HCT116 (cell line): ENCODE measurements around the gene CPEB2. TPM values are rescaled to one million over a fixed set of nuclear protein-coding genes. Genes with fewer than 3 reads are reported as not detected.

Source experiments
- ATAC-seq: fragments of 200-7000 bp; cut with Tn5 transposase; 2 replicates; pipeline ENCODE4 v1.9.1; 2020; ENCODE audit warnings: mild to moderate bottlenecking, moderate library complexity
- BruUV-seq: library from RNA; stranded (reverse); fragments of 400-500 nt; replicated peaks from 2 replicates; lab custom pipeline; 2021; lab: Mats Ljungman, UMichigan
- CTCF ChIA-PET: fragments of 300-600 bp; sonication (Branson Sonifier 250); formaldehyde crosslinking; loops from one replicate; lab custom pipeline; 2021; ENCODE audit warnings: antibody characterized with exemption; lab: Charles Lee
- POLR2A ChIA-PET: fragments of 300-600, 350-600 bp; sonication (Branson Sonifier 250); formaldehyde crosslinking; loops from one replicate; lab custom pipeline; 2021; ENCODE audit warnings: antibody characterized with exemption; lab: Charles Lee
- RAD21 ChIA-PET, 2 experiments: fragments of 300-600 bp; sonication (Branson Sonifier 250); formaldehyde crosslinking; loops; one replicate each; lab custom pipeline; 2023; ENCODE audit warnings: low total read pairs in 2 of 2; ENCODE audit not compliant: uncharacterized antibody in 2 of 2, unreplicated experiment in 2 of 2, low non-redundant PET in 1 of 2; lab: Charles Lee
- DNase-seq: peaks from one replicate; pipeline ENCODE4 v3.0.0-alpha.2; 2010; ENCODE audit warnings: low read depth, low spot score
- H2AFZ ChIP-seq: fragments of 200-600 bp; shearing (Covaris generic), sonication (generic); 2 replicates; pipeline ENCODE4 v1.6.1; 2017; ENCODE audit warnings: low read depth, mixed run types, mixed read lengths, antibody characterized with exemption, low read length; ENCODE audit not compliant: poor library complexity, severe bottlenecking
- H3K27ac ChIP-seq: 2 replicates; pipeline ENCODE4 v1.5.1; 2012; ENCODE audit warnings: low read depth, low read length
- H3K27me3 ChIP-seq: fragments of 200-600 bp; sonication (generic); 2 replicates; pipeline ENCODE4 v1.6.1; 2016; ENCODE audit warnings: mixed run types, low read length, mixed read lengths; ENCODE audit not compliant: insufficient read depth
- H3K36me3 ChIP-seq, 2 experiments: fragments of 200-500 bp in 1 of 2; fragments of 200-600 bp in 1 of 2; sonication (Bioruptor generic) in 1 of 2; sonication (generic) in 1 of 2; 2 replicates each; pipeline versions ENCODE4 v1.5.1 to v1.6.1; 2014 to 2016; ENCODE audit warnings: low read length in 2 of 2, inconsistent platforms in 1 of 2, mixed read lengths in 1 of 2, mixed run types in 1 of 2; ENCODE audit not compliant: insufficient read depth in 2 of 2, control insufficient read depth in 1 of 2
- H3K4me1 ChIP-seq, 2 experiments: fragments of 200-600 bp in 1 of 2; sonication (generic) in 1 of 2; 2 replicates each; pipeline versions ENCODE4 v1.5.1 to v1.6.1; 2012 to 2017; ENCODE audit warnings: low read length in 2 of 2, inconsistent platforms in 1 of 2, mild to moderate bottlenecking in 1 of 2, mixed read lengths in 1 of 2, mixed run types in 1 of 2, moderate library complexity in 1 of 2; ENCODE audit not compliant: insufficient read depth in 2 of 2, control insufficient read depth in 1 of 2
- H3K4me2 ChIP-seq: fragments of 200-600 bp; sonication (generic); 2 replicates; pipeline ENCODE4 v1.6.1; 2017; ENCODE audit warnings: mixed run types, low read length, mixed read lengths
- H3K4me3 ChIP-seq, 2 experiments: fragments of 200-600 bp in 1 of 2; sonication (generic) in 1 of 2; replicated peaks in 1 of 2; 2 replicates each; pipeline ENCODE4 v1.5.1; 2011 to 2016; ENCODE audit warnings: low read length in 2 of 2, control low read depth in 1 of 2, low read depth in 1 of 2, mild to moderate bottlenecking in 1 of 2, mixed read lengths in 1 of 2, mixed run types in 1 of 2
- H3K79me2 ChIP-seq: fragments of 200-600 bp; sonication (generic); 2 replicates; pipeline ENCODE4 v1.6.1; 2017; ENCODE audit warnings: mild to moderate bottlenecking, mixed run types, low read length, moderate library complexity, mixed read lengths; ENCODE audit not compliant: insufficient read depth
- H3K9ac ChIP-seq: fragments of 200-600 bp; sonication (generic); 2 replicates; pipeline ENCODE4 v1.6.1; 2016; ENCODE audit warnings: low read length, mixed read lengths
- H3K9me2 ChIP-seq: fragments of 200-600 bp; sonication (generic), shearing (Covaris generic); 2 replicates; pipeline ENCODE4 v1.6.1; 2017; ENCODE audit warnings: mixed run types, mild to moderate bottlenecking, moderate library complexity; ENCODE audit not compliant: insufficient read depth
- H3K9me3 ChIP-seq, 2 experiments: fragments of 200-500 bp in 1 of 2; fragments of 200-600 bp in 1 of 2; sonication (Bioruptor generic) in 1 of 2; sonication (generic) in 1 of 2; 2 replicates each; pipeline ENCODE4 v1.6.1; 2014 to 2017; ENCODE audit warnings: low read length in 2 of 2, mixed read lengths in 2 of 2, inconsistent platforms in 1 of 2, low read depth in 1 of 2, mild to moderate bottlenecking in 1 of 2, mixed run types in 1 of 2, moderate library complexity in 1 of 2; ENCODE audit not compliant: control insufficient read depth in 1 of 2, insufficient read depth in 1 of 2
- H4K20me1 ChIP-seq: fragments of 200-600 bp; sonication (generic), shearing (Covaris generic); 2 replicates; pipeline ENCODE4 v1.6.1; 2017; ENCODE audit warnings: mixed run types, mild to moderate bottlenecking, moderate library complexity; ENCODE audit not compliant: insufficient read depth
- CTCF ChIP-seq, 3 experiments: fragments of 200-600 bp in 1 of 3; sonication (generic) in 1 of 3; IDR thresholded peaks in 2 of 3; conservative IDR thresholded peaks in 1 of 3; 2 replicates each; pipeline ENCODE4 v1.5.1; 2012 to 2017; ENCODE audit warnings: low read depth in 2 of 3, low read length in 2 of 3, antibody characterized with exemption in 1 of 3, borderline replicate concordance in 1 of 3, control low read depth in 1 of 3, mild to moderate bottlenecking in 1 of 3, mixed read lengths in 1 of 3, mixed run types in 1 of 3, moderate library complexity in 1 of 3; ENCODE audit not compliant: insufficient read depth in 1 of 3
- EGR1 ChIP-seq: IDR thresholded peaks from 2 replicates; pipeline ENCODE4 v1.6.1; 2012; ENCODE audit warnings: low read depth
- EZH2 ChIP-seq: fragments of 200-600 bp; sonication (generic); IDR thresholded peaks from 2 replicates; pipeline ENCODE4 v1.6.1; 2017; ENCODE audit warnings: antibody characterized with exemption, mixed run types
- EZH2phosphoT487 ChIP-seq: fragments of 200-600 bp; IDR thresholded peaks from 2 replicates; pipeline ENCODE4 v1.6.1; 2018; ENCODE audit warnings: antibody characterized with exemption, borderline replicate concordance
- JUND ChIP-seq: IDR thresholded peaks from 2 replicates; pipeline ENCODE4 v1.6.1; 2012
- MAX ChIP-seq: IDR thresholded peaks from 2 replicates; pipeline ENCODE4 v1.6.1; 2012
- SIN3A ChIP-seq: IDR thresholded peaks from 2 replicates; pipeline ENCODE4 v1.6.1; 2012; ENCODE audit warnings: low read depth
- SRF ChIP-seq: IDR thresholded peaks from 2 replicates; pipeline ENCODE4 v1.6.1; 2012; ENCODE audit warnings: low read depth
- intact Hi-C: fragments of 100-400 bp; cut with micrococcal nuclease; formaldehyde crosslinking; loops from 2 replicates; pipeline ENCODE4 v1.10.0; 2022
- total RNA-seq: library from RNA; stranded (reverse); gene quantifications from one replicate; pipeline ENCODE4 v1.2.1, GENCODE V29; 2021; ENCODE audit not compliant: unreplicated experiment

The CPEB2 gene
- total RNA-seq, 1 experiment from 2014 or later: 1.3 TPM

GRCh38 chr4:15011166-15011565 is 8.9 kb downstream of the CPEB2 start (continued):
- TF ChIP-seq MAX: no peak
- TF ChIP-seq, all 23 proteins: peak for 0

- no peaks in the 10 kb centered on the region for H3K36me3 ChIP-seq
Observed at GRCh38 chr4:15012017-15012788, 9.9 kb downstream of the CPEB2 start.

More at GRCh38 chr4:15012017-15012788, 9.9 kb downstream of the CPEB2 start:
- no peak overlapping the region for H3K27ac ChIP-seq
- TF ChIP-seq EZH2phosphoT487: no peak
- no peak for TF ChIP-seq SIN3A
- TF ChIP-seq JUND: no peak
- no peak for TF ChIP-seq SRF
- no peak for TF ChIP-seq EGR1
- no peak for TF ChIP-seq CTCF (IDR thresholded peaks at IDR 0.05 in 2 of 3, conservative IDR thresholded peaks at IDR 0.05 in 1 of 3; ENCODE audit: borderline replicate concordance in 1 of 3, insufficient read depth in 1 of 3, low read depth in 2 of 3, low read length in 2 of 3)
- TF ChIP-seq EZH2: no peak
- H2AFZ ChIP-seq: no peak overlapping the region
- no peaks in the 10 kb centered on the region for H3K9me2 ChIP-seq
- H3K9ac ChIP-seq: no peak overlapping the region
- no peaks in the 10 kb centered on the region for H3K9me3 ChIP-seq
- H3K4me3 ChIP-seq: no peak overlapping the region
- ATAC-seq: no peak
- ChIA-PET CTCF (no interaction called here), POLR2A (no interaction called here), RAD21 (no interaction called here)
- H3K4me2 ChIP-seq: no peak overlapping the region
- no TSS peak for BruUV-seq
- no peaks in the 10 kb centered on the region for H4K20me1 ChIP-seq
- H3K79me2 ChIP-seq: no peaks in the 10 kb centered on the region
- DNase-seq: no peak
- H3K27me3 ChIP-seq: no peaks in the 10 kb centered on the region
- intact Hi-C loops: no loop called here
- H3K4me1 ChIP-seq: no peaks in the 10 kb centered on the region
